Activated naive CD8-positive, alpha-beta T cell treated with anti-CD3 and anti-CD28 coated beads for 36 hours (primary cell): ENCODE measurements around the gene VPS54. TPM values are rescaled to one million over a fixed set of nuclear protein-coding genes. Genes with fewer than 3 reads are reported as not detected.
"Not testable (repeated sequence)": the region's sequence is repeated elsewhere in the genome, so short reads cannot be mapped to it uniquely, and the experiment has no call there.

Source experiments
- DNase-seq: peaks from one replicate; pipeline ENCODE4 v3.0.0; 2021
- H3K27ac Mint-ChIP-seq: one replicate; pipeline ENCODE4 v1.8.0; 2022; ENCODE audit warnings: mild to moderate bottlenecking, moderate library complexity, mixed read lengths
- H3K27me3 Mint-ChIP-seq: one replicate; pipeline ENCODE4 v1.8.0; 2022; ENCODE audit warnings: mild to moderate bottlenecking, mixed read lengths
- H3K36me3 Mint-ChIP-seq: one replicate; pipeline ENCODE4 v1.8.0; 2021; ENCODE audit warnings: mild to moderate bottlenecking, mixed read lengths
- H3K4me1 Mint-ChIP-seq: one replicate; pipeline ENCODE4 v1.8.0; 2021; ENCODE audit warnings: mixed read lengths
- H3K4me3 Mint-ChIP-seq: one replicate; pipeline ENCODE4 v1.8.0; 2022; ENCODE audit warnings: mild to moderate bottlenecking, moderate library complexity, mixed read lengths
- H3K9me3 Mint-ChIP-seq: one replicate; pipeline ENCODE4 v1.8.0; 2022; ENCODE audit warnings: mixed read lengths
- total RNA-seq, 2 experiments: library from RNA; stranded (reverse); gene quantifications; one replicate each; pipeline ENCODE4 v1.2.3, GENCODE V29; 2021

VPS54 gene
- total RNA-seq, 2 experiments from 2014 or later: 9.2 to 10.1 TPM

DNA sequence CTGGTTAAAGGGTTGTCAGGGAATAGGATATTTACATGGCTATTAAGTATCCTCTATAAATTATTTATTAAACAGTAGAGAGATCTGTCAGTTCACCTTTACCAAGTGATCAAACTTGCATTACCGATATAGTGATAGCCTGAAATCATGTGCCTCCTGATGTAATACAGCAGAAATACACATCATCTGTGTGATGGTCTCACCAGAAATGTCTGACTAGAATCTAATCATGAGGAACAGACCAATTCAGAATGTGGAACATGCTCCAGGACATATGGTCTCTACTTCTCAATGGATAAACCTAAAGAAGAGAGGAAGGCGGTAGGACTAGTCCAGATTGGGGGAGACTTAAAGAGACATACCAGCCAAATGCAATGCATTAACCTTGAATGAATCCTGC, 6.2 kb downstream of the VPS54 start:
- no peak for DNase-seq
- Mint-ChIP-seq H3K4me1 (peaks cover 38% of the 10 kb centered on the region), H3K27me3 (no peaks in the 10 kb centered on the region), H3K27ac (no peak overlapping the region), H3K4me3 (no peak overlapping the region), H3K36me3 (peaks cover 13% of the 10 kb centered on the region), H3K9me3 (peaks cover 2% of the 10 kb centered on the region)

DNA sequence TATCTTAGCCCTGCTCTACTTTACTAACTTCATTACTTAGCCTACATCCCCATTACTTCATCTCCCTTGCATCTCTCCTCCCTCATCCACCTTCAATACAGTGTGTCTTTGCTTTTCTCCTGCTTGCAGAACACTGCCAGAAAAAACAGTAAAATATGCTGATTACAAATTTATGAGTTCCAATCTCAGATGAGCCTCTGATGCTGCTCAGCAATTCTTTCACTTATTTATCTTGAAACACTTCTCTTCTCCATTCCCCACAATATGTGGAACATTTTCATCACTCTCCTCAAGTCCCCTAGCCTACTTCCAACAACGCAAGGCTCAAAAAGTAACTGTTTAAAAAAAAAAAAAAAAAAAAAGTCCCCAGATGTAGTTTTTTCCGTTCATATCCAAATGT, 7.1 kb downstream of the VPS54 start:
- Mint-ChIP-seq H3K27me3 (no peaks in the 10 kb centered on the region), H3K9me3 (peaks cover 2% of the 10 kb centered on the region), H3K36me3 (peaks cover 16% of the 10 kb centered on the region), H3K27ac (peak overlapping the region; percentile 0), H3K4me3 (no peak overlapping the region), H3K4me1 (peaks cover 36% of the 10 kb centered on the region)
- no peak for DNase-seq

DNA sequence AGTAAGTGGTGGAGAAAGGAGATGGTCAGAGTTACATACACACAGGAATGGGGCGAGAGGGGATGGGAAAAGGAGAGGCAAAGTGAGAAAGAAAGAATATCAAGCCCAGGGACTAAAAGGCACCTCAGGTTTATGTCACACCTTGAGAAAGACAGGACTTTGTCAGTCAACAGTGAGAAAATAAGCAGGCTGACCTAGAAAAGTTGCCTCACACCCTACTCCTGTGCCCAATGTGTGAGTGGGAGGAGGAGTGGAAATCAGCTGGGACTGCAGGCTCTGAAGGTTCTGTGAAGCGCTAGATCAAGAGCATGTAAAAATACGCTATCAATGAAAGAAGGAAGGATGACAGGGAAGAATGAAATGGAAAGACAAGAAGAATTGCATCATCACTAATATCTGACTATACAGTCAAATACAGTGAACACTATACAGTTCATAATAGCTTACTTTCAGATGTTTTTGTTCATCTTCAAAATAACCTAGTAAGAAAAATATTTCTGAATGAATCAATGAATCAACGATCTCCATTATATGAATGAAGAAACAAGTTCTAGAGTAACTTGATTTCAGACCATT, 10.7 kb downstream of the VPS54 start:
- no peaks in the 10 kb centered on the region for H3K9me3 Mint-ChIP-seq
- no peaks in the 10 kb centered on the region for H3K27me3 Mint-ChIP-seq
- DNase-seq: no peak
- no peak overlapping the region for H3K27ac Mint-ChIP-seq
- no peak overlapping the region for H3K4me3 Mint-ChIP-seq
- H3K36me3 Mint-ChIP-seq: peaks cover 19% of the 10 kb centered on the region
- peaks cover 19% of the 10 kb centered on the region for H3K4me1 Mint-ChIP-seq

DNA sequence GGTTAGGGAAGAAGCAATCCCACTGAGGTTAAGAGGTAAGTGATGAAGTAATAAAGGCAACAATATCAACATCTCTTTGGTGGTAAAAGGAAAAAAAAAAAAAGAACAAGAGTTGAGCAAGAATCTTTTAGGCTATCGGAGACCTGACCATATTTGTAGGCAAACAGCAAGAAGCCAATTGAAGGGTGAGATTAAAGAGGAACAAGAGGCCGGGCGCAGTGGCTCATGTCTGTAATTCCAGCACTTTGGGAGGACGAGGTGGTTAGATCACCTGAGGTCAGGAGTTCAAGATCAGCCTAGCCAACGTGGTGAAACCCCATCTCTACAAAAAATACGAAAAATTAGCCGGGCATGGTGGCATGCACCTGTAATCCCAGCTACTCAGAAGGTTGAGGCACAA, 11.3 kb downstream of the VPS54 start:
- Mint-ChIP-seq H3K4me3 (no peak overlapping the region), H3K36me3 (peaks cover 18% of the 10 kb centered on the region), H3K9me3 (no peaks in the 10 kb centered on the region), H3K27me3 (no peaks in the 10 kb centered on the region), H3K4me1 (peaks cover 20% of the 10 kb centered on the region), H3K27ac (no peak overlapping the region)
- no peak for DNase-seq

DNA sequence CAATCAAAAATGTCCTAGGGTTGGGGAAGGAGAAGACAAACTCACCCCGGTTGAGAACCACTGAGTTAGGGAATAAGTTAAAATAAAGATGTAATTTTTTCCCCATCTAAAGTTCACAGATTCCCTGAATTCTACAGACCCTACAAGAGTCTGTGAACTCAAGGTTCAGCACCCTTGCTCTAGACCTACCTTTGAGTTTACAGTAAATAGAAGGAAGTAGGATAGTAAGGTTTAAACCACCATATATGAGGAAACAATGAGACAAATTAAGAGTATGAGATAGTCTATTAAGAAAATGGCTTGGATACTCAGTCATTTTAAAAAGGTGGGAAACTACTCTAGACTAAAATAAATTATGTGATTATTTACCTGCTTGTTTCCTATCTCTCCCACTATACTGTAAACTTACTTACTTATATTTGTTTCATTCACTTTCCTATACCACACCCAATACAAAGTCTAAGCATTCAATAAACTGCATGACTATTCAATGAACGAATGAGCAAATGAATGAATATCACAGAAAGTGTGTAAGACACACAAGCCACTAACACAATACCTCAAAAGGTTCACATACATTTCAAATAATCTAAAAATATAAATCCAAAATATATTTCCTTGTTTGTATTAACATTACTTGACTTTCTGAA, 13.4 kb downstream of the VPS54 start:
- peaks cover 27% of the 10 kb centered on the region for H3K36me3 Mint-ChIP-seq
- no peak overlapping the region for H3K27ac Mint-ChIP-seq
- H3K4me3 Mint-ChIP-seq: no peak overlapping the region
- no peaks in the 10 kb centered on the region for H3K9me3 Mint-ChIP-seq
- peaks cover 18% of the 10 kb centered on the region for H3K4me1 Mint-ChIP-seq
- H3K27me3 Mint-ChIP-seq: no peaks in the 10 kb centered on the region
- no peak for DNase-seq

DNA sequence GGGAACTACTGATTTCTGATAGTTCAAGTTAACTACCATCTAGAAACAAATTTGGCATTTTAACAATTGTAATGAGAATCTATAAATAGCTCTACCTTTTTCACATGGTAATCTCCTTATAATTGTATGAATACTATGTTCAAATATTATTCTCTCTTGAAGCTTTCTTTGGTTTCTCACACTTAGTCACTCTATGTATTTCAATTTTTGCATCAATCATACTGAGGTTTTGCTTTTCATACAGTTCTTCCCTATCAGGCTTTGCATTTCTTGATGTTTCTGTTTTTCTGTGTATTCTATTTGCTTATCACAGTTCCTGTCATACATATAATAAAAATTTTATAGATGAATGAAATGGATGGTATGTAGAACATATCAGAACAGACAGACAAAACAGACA, 16.0 kb downstream of the VPS54 start:
- Mint-ChIP-seq H3K9me3 (peaks cover 4% of the 10 kb centered on the region), H3K27ac (no peak overlapping the region), H3K27me3 (no peaks in the 10 kb centered on the region), H3K4me3 (no peak overlapping the region), H3K36me3 (peaks cover 39% of the 10 kb centered on the region), H3K4me1 (peaks cover 13% of the 10 kb centered on the region)
- DNase-seq: no peak

DNA sequence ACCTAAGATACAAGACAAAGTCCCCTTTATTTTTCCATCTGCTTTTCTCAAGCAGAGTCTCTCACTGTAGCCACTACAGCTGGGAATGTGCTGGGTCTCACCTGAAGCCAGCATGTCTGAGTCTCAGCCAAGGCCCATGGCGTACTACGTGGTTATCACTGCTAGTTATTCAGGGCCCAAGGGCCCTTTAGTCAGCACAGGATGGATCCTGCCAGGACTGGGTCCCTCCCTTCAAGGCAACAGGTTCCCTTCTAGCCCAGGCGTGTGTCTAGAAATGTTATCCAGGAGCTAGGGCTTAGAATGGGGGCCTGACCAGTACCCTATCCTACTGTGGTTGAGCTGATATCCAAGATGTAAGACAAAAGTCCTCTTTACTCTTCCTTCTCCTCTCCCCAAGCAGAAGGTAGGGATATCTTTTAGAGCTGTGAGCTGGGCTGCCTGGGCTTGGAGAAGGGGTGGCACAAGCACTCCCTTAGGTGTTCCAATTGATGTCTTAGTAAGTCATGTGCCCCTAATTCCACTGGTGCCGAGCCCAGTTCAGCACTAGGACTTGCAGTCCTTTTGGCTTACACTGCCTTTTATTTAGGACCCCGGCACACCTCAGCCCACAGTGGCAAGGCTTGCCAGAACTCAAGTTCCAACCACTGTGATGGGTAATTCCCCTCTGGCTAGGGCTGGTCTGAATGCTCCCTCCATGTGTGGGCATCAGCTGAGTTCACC, 17.7 kb downstream of the VPS54 start:
- no peak for DNase-seq
- Mint-ChIP-seq H3K4me1 (peaks cover 10% of the 10 kb centered on the region), H3K9me3 (peaks cover 11% of the 10 kb centered on the region), H3K4me3 (no peak overlapping the region), H3K36me3 (peaks cover 41% of the 10 kb centered on the region), H3K27ac (no peak overlapping the region), H3K27me3 (no peaks in the 10 kb centered on the region)

DNA sequence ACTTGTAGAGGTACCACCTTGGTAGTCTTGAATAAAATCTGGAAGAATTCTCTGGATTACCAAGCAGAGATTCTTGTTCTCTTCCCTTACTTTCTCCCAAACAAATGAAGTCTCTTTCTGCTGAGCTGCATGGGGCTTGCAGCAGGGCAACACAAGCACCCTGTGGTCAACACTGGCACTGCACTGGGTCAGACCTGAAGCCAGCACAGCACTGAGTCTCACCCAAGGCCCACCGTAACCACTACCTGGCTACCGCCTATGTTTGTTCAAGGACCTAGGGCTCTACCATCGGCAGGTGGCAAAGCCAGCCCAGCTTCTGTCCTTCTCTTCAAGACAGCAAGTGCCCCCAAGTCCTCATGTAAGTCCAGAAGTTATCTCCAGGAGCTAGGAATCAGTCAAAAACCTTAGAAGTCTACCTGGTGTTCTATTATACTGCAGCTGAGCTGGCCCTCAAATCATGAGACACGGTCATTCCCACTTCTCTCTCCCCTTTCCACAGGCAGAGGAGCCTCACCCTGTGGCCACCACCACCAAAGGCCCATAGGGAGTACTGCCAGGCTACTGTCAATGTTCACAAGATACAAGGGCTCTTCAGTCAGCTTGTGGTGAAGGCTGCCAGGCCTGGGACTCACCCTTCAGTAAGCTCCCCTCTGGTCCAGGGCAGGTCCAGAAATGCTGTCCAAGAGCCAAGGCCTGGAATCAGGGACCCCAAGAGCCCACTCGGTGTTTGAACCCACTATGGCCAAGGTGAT, 18.4 kb downstream of the VPS54 start:
- Mint-ChIP-seq H3K27me3 (no peaks in the 10 kb centered on the region), H3K36me3 (peaks cover 39% of the 10 kb centered on the region), H3K9me3 (peaks cover 13% of the 10 kb centered on the region), H3K4me1 (peaks cover 10% of the 10 kb centered on the region), H3K4me3 (no peak overlapping the region), H3K27ac (peak overlapping the region; percentile 50)
- DNase-seq: no peak

DNA sequence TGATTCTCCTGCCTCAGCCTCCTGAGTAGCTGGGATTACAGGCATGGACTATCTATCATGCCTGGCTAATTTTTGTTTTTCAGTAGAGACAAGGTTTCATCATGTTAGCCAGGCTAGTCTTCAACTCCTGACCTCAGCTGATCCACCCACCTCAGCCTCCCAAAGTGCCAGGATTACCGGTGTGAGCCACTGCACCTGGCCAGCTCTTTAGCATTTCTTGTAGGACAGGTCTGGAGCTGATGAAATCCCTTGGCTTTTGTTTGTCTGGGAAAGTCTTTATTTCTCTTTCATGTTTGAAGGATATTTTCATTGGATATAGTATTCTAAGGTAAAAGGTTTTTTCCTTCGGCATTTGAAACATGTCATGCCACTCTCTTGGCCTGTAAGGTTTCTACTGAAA, 20.2 kb downstream of the VPS54 start:
- H3K27me3 Mint-ChIP-seq: no peaks in the 10 kb centered on the region
- no peak overlapping the region for H3K27ac Mint-ChIP-seq

DNA sequence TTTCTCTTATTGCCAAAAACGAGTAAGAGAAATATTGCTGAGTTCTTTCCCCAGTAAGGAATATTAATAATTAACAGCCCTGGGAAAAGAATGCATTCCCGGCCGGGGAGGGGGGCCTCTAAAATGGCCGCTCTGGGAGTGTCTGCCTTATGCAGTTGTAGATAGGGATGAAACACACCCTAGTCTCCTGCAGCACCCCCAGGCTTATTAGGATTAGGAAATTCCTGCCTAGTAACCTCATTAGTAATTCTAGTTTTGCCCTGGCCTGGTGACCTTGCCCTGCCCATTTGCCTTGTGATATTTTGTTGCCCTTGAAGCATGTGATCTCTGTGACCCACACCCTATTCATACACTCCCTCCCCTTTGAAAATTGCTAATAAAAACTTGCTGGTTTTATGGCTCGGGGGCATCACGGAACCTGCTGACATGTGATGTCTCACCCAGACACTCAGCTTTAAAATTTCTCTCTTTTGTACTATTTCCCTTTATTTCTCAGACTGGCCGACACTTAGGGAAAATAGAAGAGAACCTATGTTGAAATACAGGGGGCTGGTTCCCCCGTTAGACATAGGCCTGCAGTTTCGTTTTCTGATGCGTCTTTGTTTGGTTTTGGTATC, 22.5 kb downstream of the VPS54 start:
- not testable (repeated sequence) for H3K27ac Mint-ChIP-seq, H3K27me3 Mint-ChIP-seq, H3K4me3 Mint-ChIP-seq, H3K4me1 Mint-ChIP-seq, DNase-seq
- Mint-ChIP-seq H3K36me3 (peaks cover 33% of the 10 kb centered on the region), H3K9me3 (peaks cover 13% of the 10 kb centered on the region)

More for the DNA sequence above, 20.2 kb downstream of the VPS54 start:
- Mint-ChIP-seq H3K9me3 (peaks cover 13% of the 10 kb centered on the region), H3K4me1 (peaks cover 15% of the 10 kb centered on the region), H3K36me3 (peaks cover 36% of the 10 kb centered on the region), H3K4me3 (no peak overlapping the region)
- no peak for DNase-seq

DNA sequence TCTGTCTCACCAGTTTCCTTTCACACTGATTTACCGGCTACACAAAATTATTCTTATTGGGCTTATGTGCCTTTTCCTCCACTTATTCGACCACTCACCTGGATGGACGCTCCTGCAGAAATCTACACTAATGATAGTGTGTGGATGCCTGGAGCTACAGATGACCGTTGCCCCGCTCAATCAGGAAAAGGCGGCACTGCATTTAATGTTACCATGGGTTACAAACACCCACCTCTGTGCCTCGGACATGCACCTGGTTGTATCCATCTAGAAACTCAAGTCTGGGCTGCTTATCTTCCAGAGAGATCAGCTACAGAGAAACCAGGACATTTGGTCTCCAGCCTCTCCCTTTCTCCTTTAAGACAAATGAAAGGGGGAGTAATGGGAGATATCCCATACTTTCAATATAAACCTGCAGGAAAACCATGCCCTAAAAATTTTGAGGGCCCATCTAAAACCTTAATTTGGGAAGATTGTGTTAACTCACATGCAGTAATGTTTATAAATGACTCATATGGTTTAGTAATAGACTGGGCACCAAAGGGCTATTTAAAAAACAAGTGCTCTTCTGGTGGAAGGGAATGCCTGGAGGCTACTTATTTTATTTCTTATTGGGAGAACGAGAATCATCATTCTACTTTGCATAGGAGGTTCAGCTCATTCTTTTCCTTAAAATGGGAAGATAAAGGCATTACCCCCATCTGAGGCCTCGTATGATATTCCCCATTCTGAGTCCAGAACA, 24.7 kb downstream of the VPS54 start:
- H3K27ac Mint-ChIP-seq, H3K4me3 Mint-ChIP-seq, DNase-seq, H3K4me1 Mint-ChIP-seq, H3K27me3 Mint-ChIP-seq: not testable (repeated sequence)
- Mint-ChIP-seq H3K36me3 (peaks cover 29% of the 10 kb centered on the region), H3K9me3 (peaks cover 17% of the 10 kb centered on the region)

DNA sequence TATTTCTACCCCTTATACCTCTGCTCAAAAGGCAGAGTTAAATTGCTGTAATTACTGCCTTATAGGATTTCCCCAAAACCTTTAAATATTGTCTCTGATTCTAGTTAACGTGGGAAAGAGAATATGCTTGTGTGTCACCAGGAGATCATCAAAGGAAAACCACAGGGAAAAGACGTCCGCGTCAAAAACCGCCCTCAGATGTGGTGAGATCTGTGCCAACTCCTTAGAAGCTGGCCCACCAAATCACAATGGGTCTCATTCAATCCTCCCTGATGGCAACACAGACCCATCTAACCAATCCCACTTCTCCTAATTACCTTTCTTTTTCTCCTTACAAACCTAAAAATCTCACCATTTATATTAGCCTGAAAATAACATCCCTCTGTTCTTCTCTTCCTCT, 25.4 kb downstream of the VPS54 start:
- Mint-ChIP-seq H3K27me3 (no peaks in the 10 kb centered on the region), H3K4me1 (peaks cover 10% of the 10 kb centered on the region), H3K9me3 (peaks cover 15% of the 10 kb centered on the region), H3K27ac (no peak overlapping the region), H3K36me3 (peaks cover 27% of the 10 kb centered on the region), H3K4me3 (no peak overlapping the region)
- no peak for DNase-seq

DNA sequence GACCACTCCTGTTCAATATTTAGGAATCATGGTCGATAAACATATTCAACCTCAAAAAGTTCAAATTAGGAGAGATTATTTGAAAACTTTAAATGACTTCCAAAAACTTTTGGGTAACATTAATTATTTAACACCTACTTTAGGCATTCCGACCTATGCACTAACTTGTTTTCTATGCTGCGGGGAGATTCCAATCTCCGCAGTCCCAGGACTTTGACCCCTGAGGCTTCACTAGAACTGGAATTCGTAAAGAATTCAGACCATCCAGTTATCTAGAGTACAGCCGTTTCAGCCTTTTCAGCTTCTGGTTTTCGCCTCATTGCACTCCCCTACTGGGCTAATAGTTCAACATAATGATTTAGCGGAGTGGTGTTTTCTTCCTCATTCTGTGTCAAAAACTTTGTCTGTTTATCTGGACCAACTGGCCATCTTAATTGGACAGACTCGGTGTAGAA, 26.1 kb downstream of the VPS54 start:
- H3K9me3 Mint-ChIP-seq: peaks cover 15% of the 10 kb centered on the region
- peaks cover 23% of the 10 kb centered on the region for H3K36me3 Mint-ChIP-seq
- not testable (repeated sequence) for H3K4me3 Mint-ChIP-seq, H3K27ac Mint-ChIP-seq, DNase-seq, H3K27me3 Mint-ChIP-seq, H3K4me1 Mint-ChIP-seq

DNA sequence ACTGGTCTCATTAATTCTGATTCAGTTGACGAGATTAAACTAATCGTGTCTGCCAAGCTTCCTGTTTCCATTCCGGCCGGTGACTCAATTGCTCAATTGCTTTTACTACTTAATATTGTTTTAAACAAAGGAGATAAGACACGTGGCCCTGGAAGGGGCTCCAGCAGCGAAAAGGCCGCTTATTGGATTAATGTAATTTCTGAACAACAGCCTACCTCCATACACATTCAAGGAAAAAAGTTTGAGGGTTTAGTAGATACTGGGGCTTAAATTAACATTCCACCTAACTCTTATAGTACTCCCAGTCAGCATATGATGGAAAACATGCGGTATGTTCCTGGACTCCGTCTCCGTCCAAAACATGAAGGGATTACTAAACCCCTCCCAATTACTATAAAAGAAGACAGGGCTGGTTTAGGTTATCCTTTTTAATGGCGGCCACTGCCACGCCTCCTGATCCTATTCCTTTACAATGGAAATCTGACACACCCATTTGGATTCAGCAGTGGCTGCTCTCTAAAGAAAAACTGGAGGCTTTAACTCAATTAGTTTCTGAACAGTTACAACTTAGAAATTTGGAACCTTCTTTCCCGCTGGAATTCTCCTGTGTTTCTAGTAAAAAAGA, 27.1 kb downstream of the VPS54 start:
- peaks cover 11% of the 10 kb centered on the region for H3K9me3 Mint-ChIP-seq

More for the DNA sequence above, 27.1 kb downstream of the VPS54 start:
- DNase-seq: no peak
- no peak overlapping the region for H3K4me3 Mint-ChIP-seq
- peaks cover 18% of the 10 kb centered on the region for H3K36me3 Mint-ChIP-seq
- H3K27ac Mint-ChIP-seq: no peak overlapping the region
- peaks cover 17% of the 10 kb centered on the region for H3K4me1 Mint-ChIP-seq
- H3K27me3 Mint-ChIP-seq: no peaks in the 10 kb centered on the region
